Measurements from ENCODE around the gene RNF8. TPM values are rescaled to one million over a fixed set of nuclear protein-coding genes. Genes with fewer than 3 reads are reported as not detected.
"Not testable (repeated sequence)": the region's sequence is repeated elsewhere in the genome, so short reads cannot be mapped to it uniquely, and the experiment has no call there.

RNF8 gene
- total RNA-seq, 4 donors from 2014 or later: 2.2 to 12.9 (median 9.0) TPM

DNA sequence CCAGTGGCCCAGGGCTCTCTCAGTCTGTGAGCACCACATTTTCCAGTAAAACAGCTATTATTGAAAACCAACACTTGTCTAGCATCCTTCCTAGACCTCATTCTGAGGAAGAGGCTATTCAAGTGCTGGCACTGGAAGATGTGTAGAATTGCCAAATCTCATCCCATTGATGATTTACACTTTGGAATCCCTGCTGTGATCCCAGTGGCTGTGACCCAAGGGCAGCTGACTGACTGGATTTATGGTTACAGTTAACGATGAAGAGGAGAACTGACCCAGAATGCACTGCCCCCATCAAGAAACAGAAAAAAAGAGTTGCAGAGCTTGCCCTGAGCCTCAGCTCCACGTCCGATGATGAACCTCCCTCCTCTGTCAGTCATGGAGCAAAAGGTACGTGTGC is 81.6 kb downstream of the RNF8 start:
- in situ Hi-C loops (cut with MboI; ENCODE audit: low pct_ligation_motif_present in 1 of 4, low pct_unique_long_range_greater_than_20kb in 1 of 4, low sequenced_read_pairs in 3 of 4): no loop called here
- peaks cover 8 to 21% (median 15%) of the 10 kb centered on the region in 4 donors for H3K4me1 ChIP-seq

DNA sequence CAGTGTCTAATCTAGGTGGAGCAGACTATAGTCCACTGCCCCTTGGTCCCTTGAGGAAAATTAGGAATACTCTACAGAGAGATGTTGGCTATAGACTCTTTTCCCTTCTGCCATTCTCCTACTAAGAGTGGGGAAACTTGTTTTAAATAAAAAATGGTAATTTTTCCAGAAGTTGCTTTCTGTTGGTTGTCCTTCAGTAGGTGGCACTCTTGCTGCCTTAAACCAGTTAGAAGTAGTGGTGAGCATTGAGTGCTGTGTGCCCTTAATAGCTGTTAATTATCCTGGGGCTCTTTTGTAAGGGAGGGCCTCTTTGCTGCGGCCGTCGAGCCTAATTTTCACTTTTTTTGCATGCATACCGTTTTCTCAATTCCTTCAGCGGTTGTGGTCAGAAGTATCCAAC is 82.0 kb downstream of the RNF8 start:
- TF ChIP-seq EP300 (IDR thresholded peaks at IDR 0.05; ENCODE audit: low read depth) (no peak), POLR2AphosphoS5 (IDR thresholded peaks at IDR 0.05) (no peak)
- peaks cover 0 to 19% (median 6%) of the 10 kb centered on the region in 4 donors for H3K36me3 ChIP-seq
- intact Hi-C loops (cut with DNase I; ENCODE audit: low total_unique reads): no loop called here

More for the DNA sequence above, 81.6 kb downstream of the RNF8 start:
- WGBS, 2 donors (ENCODE audit: low coverage in 1 of 2): 80 to 83% methylated on average over 2 to 4 of the region's 4 CpGs
- H3K4me3 ChIP-seq: no peak overlapping the region
- no peaks in the 10 kb centered on the region for H3K27me3 ChIP-seq
- no peak overlapping the region for H3K27ac ChIP-seq
- no peak for DNase-seq
- H3K36me3 ChIP-seq: peaks cover 0 to 19% (median 6%) of the 10 kb centered on the region in 4 donors
- intact Hi-C loops (cut with DNase I; ENCODE audit: low total_unique reads): no loop called here
- TF ChIP-seq POLR2AphosphoS5 (IDR thresholded peaks at IDR 0.05) (no peak), POLR2A (IDR thresholded peaks at IDR 0.05) (no peak), EP300 (IDR thresholded peaks at IDR 0.05; ENCODE audit: low read depth) (no peak)
- H3K9me3 ChIP-seq: no peaks in the 10 kb centered on the region

DNA sequence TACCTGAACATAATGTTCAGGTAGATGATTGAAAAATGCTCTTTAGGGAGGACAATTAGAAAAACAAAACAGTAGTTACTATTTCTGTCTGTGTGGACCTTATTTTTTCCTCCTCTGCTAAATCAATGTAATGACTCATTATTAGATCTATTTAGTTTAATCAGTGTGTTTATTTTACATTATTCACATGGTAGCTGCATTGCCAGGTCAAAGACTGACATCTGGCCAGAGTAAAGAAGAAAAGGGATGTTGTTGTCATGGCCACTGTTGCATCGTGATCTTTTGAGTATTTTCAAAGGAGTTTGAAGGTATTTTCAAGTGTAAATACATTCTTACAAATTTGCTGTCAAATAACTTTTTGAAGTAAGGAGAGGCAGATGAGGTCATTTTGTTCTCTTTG is 85.1 kb downstream of the RNF8 start:
- in situ Hi-C loops (cut with MboI; ENCODE audit: low pct_ligation_motif_present in 1 of 4, low pct_unique_long_range_greater_than_20kb in 1 of 4, low sequenced_read_pairs in 3 of 4) (no loop called here), intact Hi-C loops (cut with DNase I; ENCODE audit: low total_unique reads) (no loop called here)
- H3K27ac ChIP-seq: no peak overlapping the region
- 38 to 68% methylated on average over 1 of the region's 1 CpG for WGBS, 2 donors (ENCODE audit: low coverage in 1 of 2)
- H3K4me1 ChIP-seq: peaks cover 8 to 31% (median 12%) of the 10 kb centered on the region in 4 donors
- peaks cover 0 to 19% (median 6%) of the 10 kb centered on the region in 4 donors for H3K36me3 ChIP-seq
- no peak overlapping the region for H3K4me3 ChIP-seq
- no peak for DNase-seq
- TF ChIP-seq POLR2A (IDR thresholded peaks at IDR 0.05) (no peak), EP300 (IDR thresholded peaks at IDR 0.05; ENCODE audit: low read depth) (no peak)
- TF ChIP-seq, protein P1, sequence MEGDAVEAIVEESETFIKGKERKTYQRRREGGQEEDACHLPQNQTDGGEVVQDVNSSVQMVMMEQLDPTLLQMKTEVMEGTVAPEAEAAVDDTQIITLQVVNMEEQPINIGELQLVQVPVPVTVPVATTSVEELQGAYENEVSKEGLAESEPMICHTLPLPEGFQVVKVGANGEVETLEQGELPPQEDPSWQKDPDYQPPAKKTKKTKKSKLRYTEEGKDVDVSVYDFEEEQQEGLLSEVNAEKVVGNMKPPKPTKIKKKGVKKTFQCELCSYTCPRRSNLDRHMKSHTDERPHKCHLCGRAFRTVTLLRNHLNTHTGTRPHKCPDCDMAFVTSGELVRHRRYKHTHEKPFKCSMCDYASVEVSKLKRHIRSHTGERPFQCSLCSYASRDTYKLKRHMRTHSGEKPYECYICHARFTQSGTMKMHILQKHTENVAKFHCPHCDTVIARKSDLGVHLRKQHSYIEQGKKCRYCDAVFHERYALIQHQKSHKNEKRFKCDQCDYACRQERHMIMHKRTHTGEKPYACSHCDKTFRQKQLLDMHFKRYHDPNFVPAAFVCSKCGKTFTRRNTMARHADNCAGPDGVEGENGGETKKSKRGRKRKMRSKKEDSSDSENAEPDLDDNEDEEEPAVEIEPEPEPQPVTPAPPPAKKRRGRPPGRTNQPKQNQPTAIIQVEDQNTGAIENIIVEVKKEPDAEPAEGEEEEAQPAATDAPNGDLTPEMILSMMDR (IDR thresholded peaks at IDR 0.05): no peak
- H3K9me3 ChIP-seq: no peaks in the 10 kb centered on the region
- no peaks in the 10 kb centered on the region for H3K27me3 ChIP-seq

More for the DNA sequence above, 82.0 kb downstream of the RNF8 start:
- Histone ChIP-seq H3K27me3 (no peaks in the 10 kb centered on the region), H3K27ac (no peak overlapping the region), H3K4me1 (peaks cover 8 to 21% (median 15%) of the 10 kb centered on the region in 4 donors), H3K4me3 (no peak overlapping the region), H3K9me3 (no peaks in the 10 kb centered on the region)
- in situ Hi-C loops (cut with MboI; ENCODE audit: low pct_ligation_motif_present in 1 of 4, low pct_unique_long_range_greater_than_20kb in 1 of 4, low sequenced_read_pairs in 3 of 4): no loop called here
- 86 to 95% methylated on average over 5 of the region's 5 CpGs for WGBS, 2 donors (ENCODE audit: low coverage in 1 of 2)
- DNase-seq: no peak

DNA sequence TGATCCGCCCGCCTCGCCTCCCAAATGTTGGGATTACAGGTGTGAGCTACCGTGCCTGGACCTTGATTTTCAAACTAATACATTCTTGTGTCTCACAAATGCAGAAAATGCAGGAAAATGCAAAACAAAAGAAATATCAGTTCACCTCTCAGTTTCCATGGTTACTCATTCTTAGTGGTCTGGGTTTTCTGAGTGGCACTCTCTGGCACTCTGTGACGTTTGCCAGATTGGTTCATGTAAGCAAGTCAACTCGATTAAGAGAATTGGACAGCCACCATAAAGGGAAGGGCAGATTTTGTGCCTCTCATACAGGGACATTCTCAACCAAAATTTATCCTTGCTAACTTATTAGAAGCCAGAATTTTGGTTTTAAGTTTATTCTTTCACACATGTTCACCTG is 87.9 kb downstream of the RNF8 start:
- TF ChIP-seq POLR2A (IDR thresholded peaks at IDR 0.05): no peak
- TF ChIP-seq, protein P1 (IDR thresholded peaks at IDR 0.05): no peak
- TF ChIP-seq POLR2AphosphoS5 (IDR thresholded peaks at IDR 0.05): no peak
- TF ChIP-seq EP300 (IDR thresholded peaks at IDR 0.05; ENCODE audit: low read depth): no peak
- in situ Hi-C loops (cut with MboI; ENCODE audit: low pct_ligation_motif_present in 1 of 4, low pct_unique_long_range_greater_than_20kb in 1 of 4, low sequenced_read_pairs in 3 of 4): no loop called here
- DNase-seq: no peak
- peak overlapping the region in 1 of 4 donors; percentile 57 for H3K27ac ChIP-seq
- 80 to 88% methylated on average over 1 to 6 of the region's 6 CpGs for WGBS, 2 donors (ENCODE audit: low coverage in 1 of 2)
- H3K36me3 ChIP-seq: peaks cover 0 to 31% (median 15%) of the 10 kb centered on the region in 4 donors
- H3K4me3 ChIP-seq: no peak overlapping the region
- intact Hi-C loops (cut with DNase I; ENCODE audit: low total_unique reads): no loop called here
- H3K4me1 ChIP-seq: peaks cover 0 to 15% (median 5%) of the 10 kb centered on the region in 4 donors
- no peaks in the 10 kb centered on the region for H3K27me3 ChIP-seq
- H3K9me3 ChIP-seq: no peaks in the 10 kb centered on the region

DNA sequence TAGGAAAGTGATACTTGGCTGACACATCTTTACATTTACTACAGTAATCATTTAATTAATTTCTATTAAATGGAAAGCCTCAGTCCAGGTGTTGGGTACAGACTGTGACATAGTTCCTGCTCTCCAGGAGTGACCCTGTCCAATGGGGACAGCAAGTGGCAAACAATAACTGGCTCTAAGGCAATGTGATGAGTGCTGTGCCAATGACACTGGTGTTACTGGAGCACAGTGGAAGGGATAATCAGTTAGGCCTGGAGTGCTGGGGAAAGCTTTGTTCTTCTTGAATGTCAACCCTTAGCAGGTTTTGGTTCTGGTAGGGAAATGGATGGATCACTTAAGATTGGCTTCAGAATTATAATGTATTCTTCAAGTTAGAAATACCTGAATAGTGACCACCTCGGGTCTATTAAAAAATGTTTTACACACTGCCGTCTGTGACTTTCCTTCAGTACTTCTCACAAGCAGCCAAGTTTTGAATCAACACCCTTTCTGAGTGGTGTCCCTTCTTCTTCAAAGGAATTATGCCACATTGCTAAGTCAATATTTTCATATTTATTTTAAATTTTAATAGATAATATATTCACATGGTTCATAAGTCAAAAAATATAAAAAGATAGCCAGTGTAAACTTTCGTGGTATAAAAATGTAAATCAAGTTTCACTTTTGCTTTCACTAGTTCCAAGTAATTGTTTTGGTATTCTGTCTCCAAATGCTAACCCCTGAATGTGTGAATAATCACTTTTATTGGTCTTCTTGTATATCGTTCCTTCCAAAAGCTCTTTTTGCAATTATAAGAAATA is 88.8 kb downstream of the RNF8 start:
- TF ChIP-seq, protein P1 (IDR thresholded peaks at IDR 0.05): no peak
- no peak for TF ChIP-seq POLR2A (IDR thresholded peaks at IDR 0.05)
- TF ChIP-seq POLR2AphosphoS5 (IDR thresholded peaks at IDR 0.05): no peak
- no peak for TF ChIP-seq EP300 (IDR thresholded peaks at IDR 0.05; ENCODE audit: low read depth)
- in situ Hi-C loops (cut with MboI; ENCODE audit: low pct_ligation_motif_present in 1 of 4, low pct_unique_long_range_greater_than_20kb in 1 of 4, low sequenced_read_pairs in 3 of 4) (no loop called here), intact Hi-C loops (cut with DNase I; ENCODE audit: low total_unique reads) (no loop called here)
- 11 to 28% methylated on average over 4 of the region's 4 CpGs for WGBS, 2 donors (ENCODE audit: low coverage in 1 of 2)
- Histone ChIP-seq H3K4me1 (peaks cover 0 to 15% (median 5%) of the 10 kb centered on the region in 4 donors), H3K4me3 (peak overlapping the region in 2 of 4 donors; percentile 4 to 28), H3K9me3 (no peaks in the 10 kb centered on the region), H3K36me3 (peaks cover 0 to 37% (median 15%) of the 10 kb centered on the region in 4 donors), H3K27me3 (no peaks in the 10 kb centered on the region), H3K27ac (peak overlapping the region; percentile 48 to 57 (median 54))
- DNase-seq: no peak

DNA sequence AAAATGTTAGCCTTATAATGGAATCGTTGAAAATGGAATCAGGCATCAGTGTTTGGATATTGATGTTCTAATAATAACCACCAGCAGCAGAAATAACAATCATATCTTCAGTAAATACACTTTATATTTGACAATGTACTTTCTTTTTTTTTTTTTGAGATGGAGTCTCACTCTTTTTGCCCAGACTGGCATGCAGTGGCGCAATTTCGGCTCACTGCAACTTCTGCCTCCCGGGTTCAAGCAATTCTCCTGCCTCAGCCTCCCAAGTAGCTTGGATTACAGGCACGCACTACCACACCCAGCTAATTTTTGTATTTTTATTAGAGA is 89.4 kb downstream of the RNF8 start:
- in situ Hi-C loops (cut with MboI; ENCODE audit: low pct_ligation_motif_present in 1 of 4, low pct_unique_long_range_greater_than_20kb in 1 of 4, low sequenced_read_pairs in 3 of 4); intact Hi-C loops (cut with DNase I; ENCODE audit: low total_unique reads); H3K27me3 ChIP-seq; H3K9me3 ChIP-seq; DNase-seq: not testable (repeated sequence)
- Histone ChIP-seq H3K36me3 (peaks cover 0 to 32% (median 14%) of the 10 kb centered on the region in 4 donors), H3K4me3 (peak overlapping the region in 2 of 4 donors; percentile 4 to 28), H3K4me1 (peaks cover 0 to 15% (median 5%) of the 10 kb centered on the region in 4 donors), H3K27ac (peak overlapping the region; percentile 48 to 57 (median 54))
- WGBS, 2 donors (ENCODE audit: low coverage in 1 of 2): 73 to 84% methylated on average over 4 to 5 of the region's 5 CpGs

All from transverse colon (tissue), 4 donors.